Left ventricle myocardium inferior (tissue), 1 donor: ENCODE results near the gene RDH16. TPM values are rescaled to one million over a fixed set of nuclear protein-coding genes. Genes with fewer than 3 reads are reported as not detected.
"Not testable (repeated sequence)": the region's sequence is repeated elsewhere in the genome, so short reads cannot be mapped to it uniquely, and the experiment has no call there.

ENCODE experiments used
- DNase-seq: peaks from one replicate; pipeline ENCODE4 v3.0.0-alpha.2; 2020
- H3K27ac ChIP-seq: fragments of 200-600 bp; replicated peaks from 2 replicates; pipeline ENCODE4 v1.8.0; 2021
- H3K27me3 ChIP-seq: fragments of 200-600 bp; 2 replicates; pipeline ENCODE4 v1.8.0; 2021; ENCODE audit warnings: low read depth
- H3K36me3 ChIP-seq: fragments of 200-600 bp; 2 replicates; pipeline ENCODE4 v1.8.0; 2021
- H3K4me1 ChIP-seq: fragments of 200-600 bp; 2 replicates; pipeline ENCODE4 v1.8.0; 2021
- H3K4me3 ChIP-seq: fragments of 200-600 bp; 2 replicates; pipeline ENCODE4 v1.8.0; 2021; ENCODE audit warnings: mild to moderate bottlenecking, moderate library complexity
- H3K9me3 ChIP-seq: fragments of 200-600 bp; replicated peaks from 2 replicates; pipeline ENCODE4 v1.8.0; 2021
- intact Hi-C: fragments of 100-400 bp; cut with micrococcal nuclease; formaldehyde crosslinking; loops from one replicate; pipeline ENCODE4 v1.11.0; 2022
- total RNA-seq: library from RNA; stranded (reverse); fragmentation: NEBNext Ultra II Directional; extraction: Animal tissue kit (Norgen Biotek cat#: 25700); gene quantifications from one replicate; pipeline ENCODE4 v1.2.1, GENCODE V29; 2021
- TF ChIP-seq, protein P1 (sequence below): fragments of 200-600 bp; IDR thresholded peaks from 2 replicates; pipeline ENCODE4 v1.8.0; 2021; ENCODE audit warnings: antibody characterized with exemption, mild to moderate bottlenecking, borderline replicate concordance
- donor health status: DM: no; HTN: yes; CAD: no; lungs with severe emphysema.

Gene RDH16
- total RNA-seq, 1 donor from 2014 or later = 0.19 TPM

DNA sequence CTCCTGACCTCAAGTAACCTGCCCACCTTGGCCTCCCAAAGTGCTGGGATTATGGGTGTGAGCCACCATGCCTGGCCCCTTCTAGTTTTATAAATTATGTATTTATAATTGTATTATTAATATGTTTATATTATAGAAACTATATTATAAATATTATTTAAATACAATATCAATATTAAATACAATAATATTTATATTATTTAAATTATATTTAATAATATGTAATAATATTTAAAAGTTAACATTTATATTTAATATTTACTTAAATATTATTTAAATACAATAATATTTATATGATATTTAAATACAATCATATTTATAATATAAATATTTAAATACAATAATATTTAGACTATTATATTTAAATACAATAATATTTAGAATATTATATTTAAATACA, 43.2 kb downstream of the RDH16 start:
- intact Hi-C loops = no loop called here
- Histone ChIP-seq H3K27ac (no peak overlapping the region), H3K27me3 (no peaks in the 10 kb centered on the region), H3K4me3 (no peak overlapping the region), H3K36me3 (no peaks in the 10 kb centered on the region), H3K9me3 (peaks cover 12% of the 10 kb centered on the region), H3K4me1 (no peaks in the 10 kb centered on the region)
- TF ChIP-seq, protein P1, sequence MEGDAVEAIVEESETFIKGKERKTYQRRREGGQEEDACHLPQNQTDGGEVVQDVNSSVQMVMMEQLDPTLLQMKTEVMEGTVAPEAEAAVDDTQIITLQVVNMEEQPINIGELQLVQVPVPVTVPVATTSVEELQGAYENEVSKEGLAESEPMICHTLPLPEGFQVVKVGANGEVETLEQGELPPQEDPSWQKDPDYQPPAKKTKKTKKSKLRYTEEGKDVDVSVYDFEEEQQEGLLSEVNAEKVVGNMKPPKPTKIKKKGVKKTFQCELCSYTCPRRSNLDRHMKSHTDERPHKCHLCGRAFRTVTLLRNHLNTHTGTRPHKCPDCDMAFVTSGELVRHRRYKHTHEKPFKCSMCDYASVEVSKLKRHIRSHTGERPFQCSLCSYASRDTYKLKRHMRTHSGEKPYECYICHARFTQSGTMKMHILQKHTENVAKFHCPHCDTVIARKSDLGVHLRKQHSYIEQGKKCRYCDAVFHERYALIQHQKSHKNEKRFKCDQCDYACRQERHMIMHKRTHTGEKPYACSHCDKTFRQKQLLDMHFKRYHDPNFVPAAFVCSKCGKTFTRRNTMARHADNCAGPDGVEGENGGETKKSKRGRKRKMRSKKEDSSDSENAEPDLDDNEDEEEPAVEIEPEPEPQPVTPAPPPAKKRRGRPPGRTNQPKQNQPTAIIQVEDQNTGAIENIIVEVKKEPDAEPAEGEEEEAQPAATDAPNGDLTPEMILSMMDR = no peak
- DNase-seq = no peak

DNA sequence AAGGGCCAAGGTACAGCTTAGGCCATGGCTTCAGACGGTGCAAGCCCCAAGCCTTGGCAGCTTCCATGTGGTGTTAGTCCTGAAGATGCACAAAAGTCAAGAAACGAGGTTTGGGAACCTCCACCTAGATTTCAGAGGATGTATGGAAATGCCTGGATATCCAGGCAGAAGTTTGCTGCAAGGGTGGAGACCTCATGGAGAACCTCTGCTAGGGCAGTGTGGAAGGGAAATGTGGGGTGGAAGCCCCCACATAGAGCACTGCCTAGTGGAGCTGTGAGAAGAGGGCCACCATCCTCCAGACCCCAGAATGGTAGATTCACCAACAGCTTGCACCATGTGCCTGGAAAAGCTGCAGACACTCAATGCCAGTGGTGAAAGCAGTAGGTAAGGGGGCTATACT, 48.0 kb downstream of the RDH16 start:
- H3K4me3 ChIP-seq, H3K27me3 ChIP-seq, intact Hi-C loops, DNase-seq, H3K27ac ChIP-seq, H3K4me1 ChIP-seq, H3K36me3 ChIP-seq: not testable (repeated sequence)
- H3K9me3 ChIP-seq = peaks cover 11% of the 10 kb centered on the region

DNA sequence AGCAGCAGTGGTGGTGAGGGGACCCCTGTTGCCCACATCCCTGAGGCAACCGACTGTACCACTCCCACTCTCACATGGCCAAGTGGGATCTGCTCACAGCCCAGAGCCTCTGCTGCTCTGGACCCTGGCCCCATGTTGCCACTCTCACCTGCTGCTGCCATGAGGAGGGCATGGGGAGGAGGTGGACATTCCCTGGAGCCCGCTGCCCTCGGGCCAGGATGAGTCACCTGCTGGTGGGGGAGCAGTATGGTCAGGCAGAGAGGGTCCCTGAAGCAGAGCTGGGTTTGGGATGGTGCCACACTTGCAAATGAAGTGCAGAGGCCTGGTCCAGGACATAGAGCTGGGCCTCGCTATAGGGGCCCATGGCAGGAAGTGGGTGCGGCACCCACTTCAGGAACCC, 49.3 kb downstream of the RDH16 start:
- Histone ChIP-seq H3K9me3 (peaks cover 21% of the 10 kb centered on the region), H3K27me3 (no peaks in the 10 kb centered on the region), H3K4me1 (no peaks in the 10 kb centered on the region), H3K36me3 (no peaks in the 10 kb centered on the region), H3K4me3 (no peak overlapping the region), H3K27ac (no peak overlapping the region)
- intact Hi-C loops = no loop called here
- TF ChIP-seq, protein P1 = no peak
- no peak for DNase-seq

DNA sequence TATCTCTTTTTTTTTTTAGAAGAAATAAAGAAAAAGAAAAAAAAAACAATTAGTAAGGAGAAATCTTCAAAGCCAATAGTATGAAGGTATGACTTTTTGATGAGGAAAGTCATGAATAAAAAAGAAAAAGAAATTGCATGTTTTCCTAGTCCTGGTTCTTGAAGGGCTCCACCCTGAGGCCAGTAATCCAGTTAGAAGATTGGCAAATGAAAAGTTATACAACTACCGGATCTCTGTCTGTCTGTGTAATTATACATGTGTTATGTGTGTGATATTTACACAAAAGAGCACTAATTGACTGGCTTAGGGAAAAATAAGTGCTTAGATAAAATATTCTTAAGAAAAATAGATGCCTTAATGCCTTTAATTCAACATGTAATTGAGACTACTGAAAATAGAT, 51.6 kb downstream of the RDH16 start:
- TF ChIP-seq, protein P1 = no peak
- Histone ChIP-seq H3K27ac (no peak overlapping the region), H3K36me3 (no peaks in the 10 kb centered on the region), H3K27me3 (no peaks in the 10 kb centered on the region), H3K4me1 (no peaks in the 10 kb centered on the region), H3K9me3 (peaks cover 44% of the 10 kb centered on the region), H3K4me3 (no peak overlapping the region)
- intact Hi-C loops = no loop called here
- DNase-seq = no peak

DNA sequence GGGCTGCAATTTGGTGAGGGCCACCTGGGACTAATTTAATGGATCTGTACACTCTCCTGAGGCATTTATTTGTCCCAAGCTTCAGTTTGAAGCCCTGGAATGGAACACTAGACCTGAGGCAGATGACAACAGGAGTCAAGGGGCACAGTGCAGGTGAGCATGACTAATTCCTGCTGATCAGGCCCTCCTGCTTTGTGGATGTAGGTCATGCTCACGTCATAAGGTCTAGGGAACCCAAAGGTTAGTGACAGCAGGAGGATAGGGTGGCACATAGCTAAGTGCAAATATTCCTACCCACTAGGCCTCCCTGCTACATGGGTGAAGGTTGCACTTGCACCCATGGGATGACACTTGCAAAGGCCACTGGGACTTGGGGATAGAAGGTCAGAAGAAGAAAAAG, 54.0 kb downstream of the RDH16 start:
- H3K27me3 ChIP-seq = no peaks in the 10 kb centered on the region
- H3K4me3 ChIP-seq = no peak overlapping the region
- intact Hi-C loops = no loop called here
- H3K36me3 ChIP-seq = no peaks in the 10 kb centered on the region
- no peaks in the 10 kb centered on the region for H3K4me1 ChIP-seq
- TF ChIP-seq, protein P1 = no peak
- no peak overlapping the region for H3K27ac ChIP-seq
- no peak for DNase-seq
- peaks cover 49% of the 10 kb centered on the region for H3K9me3 ChIP-seq

Other genes with a start within 250 kb of the RDH16 start
- 477 TPM for gene NACA, start 232.3 kb downstream of the RDH16 start, total RNA-seq
- gene PRIM1, start 205.3 kb downstream of the RDH16 start, total RNA-seq = 2.7 TPM
- not detected for gene HSD17B6, start 194.3 kb downstream of the RDH16 start, total RNA-seq
- gene SDR9C7, start 23.2 kb downstream of the RDH16 start, total RNA-seq = not detected
- gene ZBTB39, start 48.9 kb upstream of the RDH16 start, total RNA-seq = 2.7 TPM
- not detected for gene TAC3, start 58.9 kb upstream of the RDH16 start, total RNA-seq
- gene MYO1A, start 92.5 kb upstream of the RDH16 start, total RNA-seq = not detected
- 3.3 TPM for gene NEMP1, start 121.2 kb upstream of the RDH16 start, total RNA-seq
- 10.1 TPM for gene NAB2, start 131.5 kb upstream of the RDH16 start, total RNA-seq
- gene STAT6, start 153.8 kb upstream of the RDH16 start, total RNA-seq = 46.2 TPM
- gene LRP1, start 170.9 kb upstream of the RDH16 start, total RNA-seq = 61.0 TPM
- gene LRP1-AS, start 190.0 kb upstream of the RDH16 start, total RNA-seq = not detected